CD4-positive, alpha-beta memory T cell (primary cell): ENCODE results near the gene KIRREL3. TPM values are rescaled to one million over a fixed set of nuclear protein-coding genes. Genes with fewer than 3 reads are reported as not detected.

ENCODE experiments used
- CTCF ChIA-PET: fragments of 350-600 bp; sonication (Branson Sonifier 250); formaldehyde crosslinking; loops from one replicate; lab custom pipeline; 2021; ENCODE audit warnings: inconsistent platforms; ENCODE audit not compliant: partially characterized antibody; lab: Charles Lee
- POLR2A ChIA-PET: fragments of 350-600 bp; sonication (Branson Sonifier 250); formaldehyde crosslinking; loops from one replicate; lab custom pipeline; 2021; ENCODE audit not compliant: partially characterized antibody; lab: Charles Lee
- DNase-seq, 5 donors: peaks; one replicate each; pipeline versions ENCODE4 v3.0.0 to v3.0.0-alpha.2; 2020 to 2022; ENCODE audit warnings: mixed read lengths in 1 of 5
- H3K27ac ChIP-seq: one replicate; pipeline ENCODE4 v1.7.0; 2013; ENCODE audit warnings: low read depth, low read length
- H3K27me3 ChIP-seq: 2 replicates; pipeline ENCODE4 v1.7.0; 2013; ENCODE audit warnings: mild to moderate bottlenecking, low read length, moderate library complexity; ENCODE audit not compliant: insufficient read depth
- H3K36me3 ChIP-seq: 2 replicates; pipeline ENCODE4 v1.7.0; 2013; ENCODE audit warnings: mild to moderate bottlenecking, low read length, moderate library complexity; ENCODE audit not compliant: insufficient read depth
- H3K4me1 ChIP-seq: 2 replicates; pipeline ENCODE4 v1.7.0; 2013; ENCODE audit warnings: mild to moderate bottlenecking, low read length, moderate library complexity; ENCODE audit not compliant: insufficient read depth
- H3K4me3 ChIP-seq, 2 donors: one replicate each; pipeline ENCODE4 v1.7.0; 2013; ENCODE audit warnings: low read length in 2 of 2, mild to moderate bottlenecking in 1 of 2
- H3K9me3 ChIP-seq, 2 donors: one replicate each; pipeline ENCODE4 v1.7.0; 2013; ENCODE audit warnings: low read length in 2 of 2, control low read depth in 1 of 2; ENCODE audit not compliant: control insufficient read depth in 1 of 2
- H3K27ac Mint-ChIP-seq, 7 donors: one replicate each; pipeline ENCODE4 v1.8.0; 2020 to 2021; ENCODE audit warnings: mixed read lengths in 7 of 7, mild to moderate bottlenecking in 6 of 7, inconsistent platforms in 3 of 7, moderate library complexity in 3 of 7
- H3K27me3 Mint-ChIP-seq, 2 donors: one replicate each; pipeline ENCODE4 v1.8.0; 2020 to 2021; ENCODE audit warnings: mixed read lengths in 2 of 2
- H3K36me3 Mint-ChIP-seq, 2 donors: one replicate each; pipeline ENCODE4 v1.8.0; 2020 to 2021; ENCODE audit warnings: mixed read lengths in 2 of 2, inconsistent platforms in 1 of 2, mild to moderate bottlenecking in 1 of 2
- H3K4me1 Mint-ChIP-seq, 4 donors: one replicate each; pipeline ENCODE4 v1.8.0; 2020 to 2021; ENCODE audit warnings: mixed read lengths in 4 of 4, mild to moderate bottlenecking in 1 of 4
- H3K4me3 Mint-ChIP-seq, 8 donors: one replicate each; pipeline ENCODE4 v1.8.0; 2020 to 2021; ENCODE audit warnings: mixed read lengths in 8 of 8, mild to moderate bottlenecking in 7 of 8, moderate library complexity in 6 of 8, inconsistent platforms in 3 of 8
- H3K9me3 Mint-ChIP-seq, 8 donors: one replicate each; pipeline ENCODE4 v1.8.0; 2020 to 2021; ENCODE audit warnings: mixed read lengths in 8 of 8, mild to moderate bottlenecking in 5 of 8, inconsistent platforms in 3 of 8, moderate library complexity in 1 of 8
- intact Hi-C: fragments of 100-400 bp; cut with micrococcal nuclease; formaldehyde crosslinking; loops from one replicate; pipeline ENCODE4 v1.15.1; 2023
- polyA plus RNA-seq, 2 donors: library from polyadenylated mRNA; unstranded; fragments of 300-500 nt; fragmentation: Illumina TruSeq; gene quantifications; one replicate each; pipeline ENCODE4 v1.2.3, GENCODE V29; 2021
- total RNA-seq, 2 experiments: library from RNA; stranded (reverse); gene quantifications; one replicate each; pipeline ENCODE4 v1.2.3, GENCODE V29; 2021

Gene KIRREL3
- total and polyA plus RNA-seq, 4 experiments from 2014 or later, result not detected

DNA sequence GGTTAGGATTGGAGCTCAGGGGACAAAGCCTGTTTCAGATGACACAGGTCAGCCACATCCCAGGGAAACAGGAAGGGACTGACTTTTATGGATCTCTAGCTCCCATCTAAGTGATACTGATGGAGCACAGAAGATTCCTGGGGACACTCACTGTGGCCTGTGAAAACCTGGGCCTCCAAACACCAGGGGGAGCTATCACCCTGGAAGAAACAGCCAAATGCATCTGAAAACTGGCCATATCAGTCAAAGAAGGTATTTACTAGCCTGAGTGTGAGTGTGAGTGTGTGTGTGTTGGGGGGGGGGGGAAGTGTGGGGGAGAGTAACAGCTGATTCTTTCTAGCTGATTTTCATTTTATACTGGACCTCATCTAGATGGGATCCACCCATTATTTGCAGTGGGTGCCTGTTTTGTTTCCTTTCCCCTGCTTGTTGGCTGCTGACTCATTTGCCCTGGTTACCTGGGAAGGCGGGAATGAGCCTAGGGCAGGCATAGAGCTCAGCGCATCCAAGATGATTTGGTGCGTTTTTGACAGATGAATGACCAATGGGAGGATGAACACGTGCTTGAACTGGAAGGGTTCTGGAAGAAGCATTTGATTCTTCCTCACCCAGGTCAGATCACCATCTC is 284.0 kb downstream of the KIRREL3 start:
- Histone ChIP-seq H3K27me3 (no peaks in the 10 kb centered on the region), H3K27ac (no peak overlapping the region), H3K4me3 (no peak overlapping the region), H3K36me3 (no peaks in the 10 kb centered on the region), H3K4me1 (no peaks in the 10 kb centered on the region), H3K9me3 (no peaks in the 10 kb centered on the region)
- H3K27me3 Mint-ChIP-seq, result peaks cover 9 to 23% of the 10 kb centered on the region in 2 donors
- ChIA-PET POLR2A (no interaction called here), CTCF (interaction anchor here (0.8 to 1.7 kb wide), 6 partner anchors 11 to 275 kb away, joined by 3 to 16 read pairs (median 4); no protein-coding TSS in a partner anchor)
- no peaks in the 10 kb centered on the region for H3K36me3 Mint-ChIP-seq
- H3K4me1 Mint-ChIP-seq, result no peaks in the 10 kb centered on the region
- H3K4me3 Mint-ChIP-seq, result no peak overlapping the region
- intact Hi-C loops, result no loop called here
- H3K9me3 Mint-ChIP-seq, result peaks cover 0 to 4% (median 0%) of the 10 kb centered on the region in 8 donors
- DNase-seq, result peak in 3 of 5 donors; percentile 2 to 39 (median 7)
- no peak overlapping the region for H3K27ac Mint-ChIP-seq

GRCh38 chr11:126713806-126714205 is 286.8 kb downstream of the KIRREL3 start:
- peaks cover 4 to 14% of the 10 kb centered on the region in 2 donors for H3K27me3 Mint-ChIP-seq

DNA sequence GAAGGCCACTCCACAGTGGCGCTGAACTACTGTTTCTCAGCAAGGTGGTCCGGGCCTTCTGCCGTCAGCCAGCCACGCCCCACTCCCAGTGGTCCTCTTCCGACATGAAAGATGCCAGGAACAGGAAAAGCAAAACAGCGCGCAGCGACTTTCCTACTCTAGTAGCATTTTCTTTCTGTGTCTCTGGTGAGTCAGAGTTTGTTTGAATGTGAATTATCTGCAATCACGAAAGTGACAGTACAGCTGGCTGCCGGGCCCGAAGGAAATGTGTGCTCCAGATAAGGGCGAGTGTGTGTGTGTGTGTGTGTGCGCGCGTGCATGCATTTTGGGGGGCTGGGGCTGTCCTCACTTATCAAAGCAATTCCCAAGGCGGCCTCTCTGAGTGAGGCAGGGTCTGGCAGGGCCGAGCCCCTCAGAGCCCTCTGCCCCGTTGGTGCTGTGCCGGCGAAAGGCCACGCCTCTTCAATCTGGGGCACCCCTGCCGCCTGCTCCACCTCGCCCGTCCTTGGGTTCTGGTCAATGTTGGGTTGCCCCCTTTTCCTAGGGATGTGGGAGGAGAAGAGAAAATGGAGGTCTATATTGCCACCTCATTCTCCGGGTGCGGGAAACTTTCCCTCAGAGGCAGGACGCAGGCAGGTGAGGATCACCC is 288.5 kb downstream of the KIRREL3 start:
- DNase-seq, result no peak
- CTCF ChIA-PET, result no interaction called here
- Mint-ChIP-seq H3K4me1 (no peaks in the 10 kb centered on the region), H3K27me3 (peaks cover 6 to 14% of the 10 kb centered on the region in 2 donors), H3K27ac (no peak overlapping the region), H3K4me3 (no peak overlapping the region), H3K36me3 (no peaks in the 10 kb centered on the region), H3K9me3 (peaks cover 0 to 1% (median 0%) of the 10 kb centered on the region in 8 donors)
- Histone ChIP-seq H3K4me3 (no peak overlapping the region), H3K27me3 (no peaks in the 10 kb centered on the region), H3K36me3 (no peaks in the 10 kb centered on the region), H3K9me3 (no peaks in the 10 kb centered on the region), H3K4me1 (no peaks in the 10 kb centered on the region), H3K27ac (no peak overlapping the region)
- POLR2A ChIA-PET, result interaction anchor here (0.6 kb wide), 1 partner anchor 369 kb away, joined by 3 read pairs; no protein-coding TSS in a partner anchor
- intact Hi-C loops, result no loop called here

More at GRCh38 chr11:126713806-126714205, 286.8 kb downstream of the KIRREL3 start:
- intact Hi-C loops, result no loop called here
- no peak for DNase-seq
- ChIA-PET CTCF (no interaction called here), POLR2A (no interaction called here)
- Mint-ChIP-seq H3K27ac (no peak overlapping the region), H3K36me3 (no peaks in the 10 kb centered on the region), H3K4me3 (no peak overlapping the region), H3K9me3 (peaks cover 0 to 1% (median 0%) of the 10 kb centered on the region in 8 donors), H3K4me1 (no peaks in the 10 kb centered on the region)
- Histone ChIP-seq H3K9me3 (no peaks in the 10 kb centered on the region), H3K27me3 (no peaks in the 10 kb centered on the region), H3K4me3 (no peak overlapping the region), H3K27ac (no peak overlapping the region), H3K4me1 (no peaks in the 10 kb centered on the region), H3K36me3 (no peaks in the 10 kb centered on the region)

GRCh38 chr11:126710804-126711399 is 289.7 kb downstream of the KIRREL3 start:
- no peaks in the 10 kb centered on the region for H3K4me1 ChIP-seq
- no peak overlapping the region for H3K27ac Mint-ChIP-seq
- ChIA-PET POLR2A (no interaction called here), CTCF (no interaction called here)
- intact Hi-C loops, result no loop called here
- peaks cover 6 to 14% of the 10 kb centered on the region in 2 donors for H3K27me3 Mint-ChIP-seq
- no peak overlapping the region for H3K4me3 ChIP-seq
- H3K9me3 ChIP-seq, result no peaks in the 10 kb centered on the region
- DNase-seq, result no peak
- peaks cover 0 to 1% (median 0%) of the 10 kb centered on the region in 8 donors for H3K9me3 Mint-ChIP-seq
- H3K27ac ChIP-seq, result no peak overlapping the region
- H3K4me1 Mint-ChIP-seq, result no peaks in the 10 kb centered on the region
- H3K27me3 ChIP-seq, result no peaks in the 10 kb centered on the region
- no peak overlapping the region for H3K4me3 Mint-ChIP-seq
- no peaks in the 10 kb centered on the region for H3K36me3 ChIP-seq
- H3K36me3 Mint-ChIP-seq, result no peaks in the 10 kb centered on the region

DNA sequence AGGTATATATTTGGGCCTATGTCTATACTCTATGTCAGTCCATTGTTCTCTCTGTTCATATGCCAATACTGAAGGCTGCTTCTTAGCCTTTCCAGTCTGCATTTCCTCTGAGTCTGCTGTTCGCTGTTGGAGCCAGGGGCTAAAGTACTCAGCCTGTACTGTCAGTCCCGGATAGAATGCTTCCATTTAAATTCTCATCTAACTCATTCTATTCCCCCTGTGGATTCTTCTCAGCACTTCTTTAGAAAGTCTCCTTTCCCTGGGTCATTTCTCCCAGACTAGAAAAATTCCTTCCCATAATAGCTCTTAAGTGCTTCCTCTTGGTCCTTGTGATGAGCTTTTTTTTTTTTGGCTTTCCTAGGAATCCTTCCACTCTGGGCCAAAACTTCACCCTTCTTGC is 293.1 kb downstream of the KIRREL3 start:
- Mint-ChIP-seq H3K27me3 (peaks cover 2 to 5% of the 10 kb centered on the region in 2 donors), H3K4me3 (no peak overlapping the region), H3K36me3 (no peaks in the 10 kb centered on the region), H3K9me3 (peaks cover 0 to 1% (median 0%) of the 10 kb centered on the region in 8 donors), H3K27ac (no peak overlapping the region), H3K4me1 (no peaks in the 10 kb centered on the region)
- Histone ChIP-seq H3K36me3 (no peaks in the 10 kb centered on the region), H3K4me3 (no peak overlapping the region), H3K9me3 (no peaks in the 10 kb centered on the region), H3K27me3 (no peaks in the 10 kb centered on the region), H3K27ac (no peak overlapping the region), H3K4me1 (no peaks in the 10 kb centered on the region)
- no peak for DNase-seq
- ChIA-PET CTCF (no interaction called here), POLR2A (no interaction called here)
- intact Hi-C loops, result no loop called here

- Mint-ChIP-seq H3K27ac (no peak overlapping the region), H3K4me1 (no peaks in the 10 kb centered on the region), H3K27me3 (peaks cover 0 to 2% of the 10 kb centered on the region in 2 donors), H3K36me3 (no peaks in the 10 kb centered on the region), H3K4me3 (no peak overlapping the region), H3K9me3 (no peaks in the 10 kb centered on the region)
- no peak for DNase-seq
- H3K36me3 ChIP-seq, result no peaks in the 10 kb centered on the region
- H3K4me1 ChIP-seq, result no peaks in the 10 kb centered on the region
- no peaks in the 10 kb centered on the region for H3K9me3 ChIP-seq
- no peaks in the 10 kb centered on the region for H3K27me3 ChIP-seq
- POLR2A ChIA-PET, result no interaction called here
- no peak overlapping the region for H3K27ac ChIP-seq
- no peak overlapping the region for H3K4me3 ChIP-seq
- CTCF ChIA-PET, result no interaction called here
- intact Hi-C loops, result no loop called here
Observed at GRCh38 chr11:126704096-126704495, 296.5 kb downstream of the KIRREL3 start.

- no peaks in the 10 kb centered on the region for H3K36me3 ChIP-seq
- no peak overlapping the region for H3K27ac Mint-ChIP-seq
- H3K4me1 ChIP-seq, result no peaks in the 10 kb centered on the region
- no peaks in the 10 kb centered on the region for H3K27me3 ChIP-seq
- intact Hi-C loops, result no loop called here
- peaks cover 0 to under 1% of the 10 kb centered on the region in 2 donors for H3K27me3 Mint-ChIP-seq
- DNase-seq, result no peak
- no peaks in the 10 kb centered on the region for H3K9me3 Mint-ChIP-seq
- H3K27ac ChIP-seq, result no peak overlapping the region
- CTCF ChIA-PET, result no interaction called here
- H3K4me3 ChIP-seq, result no peak overlapping the region
- H3K36me3 Mint-ChIP-seq, result no peaks in the 10 kb centered on the region
- H3K4me3 Mint-ChIP-seq, result no peak overlapping the region
- H3K4me1 Mint-ChIP-seq, result no peaks in the 10 kb centered on the region
- POLR2A ChIA-PET, result no interaction called here
- H3K9me3 ChIP-seq, result no peaks in the 10 kb centered on the region
Observed at GRCh38 chr11:126703662-126704061, 296.9 kb downstream of the KIRREL3 start.
